ENCODE measurements around the gene GTF2I.

GTF2I gene

GRCh38 chr7:74718336-74718735 lies 60.8 kb downstream of the GTF2I start:
- no peak; the same call in 2 of the 3 replicates for ATAC-seq (ENCODE audit: insufficient read depth, low read depth)
- Histone ChIP-seq H3K36me3 (ENCODE audit: insufficient read depth, low read length) (peaks cover 88% of the 10 kb centered on the region), H3K27me3 (ENCODE audit: insufficient read depth, low read length, poor library complexity) (no peaks in the 10 kb centered on the region), H2AFZ (ENCODE audit: low read depth, low read length) (no peak overlapping the region), H3K9ac (ENCODE audit: low read depth, low read length) (no peak overlapping the region), H3K27ac (ENCODE audit: low read length) (no peak overlapping the region), H3K4me3 (ENCODE audit: low read depth in 1 of 2, low read length in 2 of 2) (no peak overlapping the region), H3K79me2 (ENCODE audit: insufficient read depth, low read length) (0 out of 2 replicates have a peak, but pooled peaks cover 3% of the 10 kb centered on the region), H3K4me1 (ENCODE audit: insufficient read depth, low read length) (no peaks in the 10 kb centered on the region), H3K4me2 (ENCODE audit: insufficient read depth, low read length) (no peak overlapping the region), H3K9me3 (ENCODE audit: insufficient read depth, low read length, severe bottlenecking) (no peaks in the 10 kb centered on the region), H4K20me1 (ENCODE audit: insufficient read depth, low read length) (no peaks in the 10 kb centered on the region; the same call in 1 of the 2 replicates)
- DNase-seq, result no peak
- no peak for TF ChIP-seq EZH2 (IDR thresholded peaks at IDR 0.05; ENCODE audit: borderline replicate concordance, low read depth, low read length, severe bottlenecking)
- TF ChIP-seq CTCF (IDR thresholded peaks at IDR 0.05; ENCODE audit: borderline replicate concordance, extremely low read depth, low read length, poor library complexity, severe bottlenecking), result no peak

- Histone ChIP-seq H3K9ac (ENCODE audit: low read depth, low read length) (no peak overlapping the region), H3K4me2 (ENCODE audit: insufficient read depth, low read length) (no peak overlapping the region), H3K36me3 (ENCODE audit: insufficient read depth, low read length) (peaks cover 77% of the 10 kb centered on the region), H3K4me1 (ENCODE audit: insufficient read depth, low read length) (no peaks in the 10 kb centered on the region), H3K79me2 (ENCODE audit: insufficient read depth, low read length) (no peaks in the 10 kb centered on the region; the same call in 1 of the 2 replicates), H2AFZ (ENCODE audit: low read depth, low read length) (no peak overlapping the region), H4K20me1 (ENCODE audit: insufficient read depth, low read length) (0 out of 2 replicates have a peak, but pooled peaks cover 2% of the 10 kb centered on the region), H3K4me3 (ENCODE audit: low read depth in 1 of 2, low read length in 2 of 2) (no peak overlapping the region), H3K27me3 (ENCODE audit: insufficient read depth, low read length, poor library complexity) (no peaks in the 10 kb centered on the region), H3K27ac (ENCODE audit: low read length) (no peak overlapping the region), H3K9me3 (ENCODE audit: insufficient read depth, low read length, severe bottlenecking) (no peaks in the 10 kb centered on the region)
- DNase-seq (no peak), ATAC-seq (ENCODE audit: insufficient read depth, low read depth) (no peak)
- TF ChIP-seq CTCF (IDR thresholded peaks at IDR 0.05; ENCODE audit: borderline replicate concordance, extremely low read depth, low read length, poor library complexity, severe bottlenecking) (no peak), EZH2 (IDR thresholded peaks at IDR 0.05; ENCODE audit: borderline replicate concordance, low read depth, low read length, severe bottlenecking) (no peak)
Observed at GRCh38 chr7:74722153-74722552, 64.6 kb downstream of the GTF2I start.

- DNase-seq (no peak), ATAC-seq (ENCODE audit: insufficient read depth, low read depth) (no peak)
- Histone ChIP-seq H3K4me1 (ENCODE audit: insufficient read depth, low read length) (no peaks in the 10 kb centered on the region), H3K9me3 (ENCODE audit: insufficient read depth, low read length, severe bottlenecking) (no peaks in the 10 kb centered on the region), H4K20me1 (ENCODE audit: insufficient read depth, low read length) (0 out of 2 replicates have a peak, but pooled peaks cover 2% of the 10 kb centered on the region), H3K27me3 (ENCODE audit: insufficient read depth, low read length, poor library complexity) (no peaks in the 10 kb centered on the region), H2AFZ (ENCODE audit: low read depth, low read length) (no peak overlapping the region), H3K36me3 (ENCODE audit: insufficient read depth, low read length) (peaks cover 53% of the 10 kb centered on the region), H3K4me3 (ENCODE audit: low read depth in 1 of 2, low read length in 2 of 2) (no peak overlapping the region), H3K9ac (ENCODE audit: low read depth, low read length) (no peak overlapping the region), H3K79me2 (ENCODE audit: insufficient read depth, low read length) (peaks cover 3% of the 10 kb centered on the region; the same call in 1 of the 2 replicates), H3K27ac (ENCODE audit: low read length) (no peak overlapping the region), H3K4me2 (ENCODE audit: insufficient read depth, low read length) (no peak overlapping the region)
- TF ChIP-seq EZH2 (IDR thresholded peaks at IDR 0.05; ENCODE audit: borderline replicate concordance, low read depth, low read length, severe bottlenecking), result no peak
- no peak for TF ChIP-seq CTCF (IDR thresholded peaks at IDR 0.05; ENCODE audit: borderline replicate concordance, extremely low read depth, low read length, poor library complexity, severe bottlenecking)
Observed at GRCh38 chr7:74725840-74726239, 68.3 kb downstream of the GTF2I start.
